NB4 (cell line): ENCODE measurements around the gene SLC12A4.
"Not testable (repeated sequence)": the region's sequence is repeated elsewhere in the genome, so short reads cannot be mapped to it uniquely, and the experiment has no call there.

Experiments used
- POLR2A ChIP-seq: IDR thresholded peaks from 2 replicates; pipeline ENCODE4 v1.6.1; 2011; ENCODE audit warnings: mild to moderate bottlenecking; ENCODE audit not compliant: insufficient read length; ENCODE audit errors: extremely low read depth
- TF ChIP-seq, protein P1 (sequence below): IDR thresholded peaks from one replicate; pipeline ENCODE4 v1.5.1; 2012; ENCODE audit warnings: low read depth, low read length

DNA sequence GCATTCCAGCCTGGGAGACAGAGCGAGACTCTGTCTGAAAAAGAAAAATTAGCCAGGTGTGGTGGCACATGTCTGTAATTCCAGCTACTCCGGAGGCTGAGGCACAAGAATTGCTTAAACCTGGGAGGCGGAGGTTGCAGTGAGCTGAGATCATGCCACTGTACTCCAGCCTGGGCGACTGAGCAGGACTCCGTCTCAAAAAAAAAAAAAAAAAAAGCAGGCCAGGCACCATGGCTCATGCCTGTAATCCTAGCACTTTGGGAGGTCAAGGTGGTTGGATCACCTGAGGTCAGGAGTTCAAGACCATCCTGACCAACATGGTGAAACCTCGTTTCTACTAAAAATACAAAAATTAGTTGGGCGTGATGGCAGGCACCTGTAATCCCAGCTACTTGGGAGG, 3.8 kb upstream of the SLC12A4 start:
- TF ChIP-seq, protein P1, sequence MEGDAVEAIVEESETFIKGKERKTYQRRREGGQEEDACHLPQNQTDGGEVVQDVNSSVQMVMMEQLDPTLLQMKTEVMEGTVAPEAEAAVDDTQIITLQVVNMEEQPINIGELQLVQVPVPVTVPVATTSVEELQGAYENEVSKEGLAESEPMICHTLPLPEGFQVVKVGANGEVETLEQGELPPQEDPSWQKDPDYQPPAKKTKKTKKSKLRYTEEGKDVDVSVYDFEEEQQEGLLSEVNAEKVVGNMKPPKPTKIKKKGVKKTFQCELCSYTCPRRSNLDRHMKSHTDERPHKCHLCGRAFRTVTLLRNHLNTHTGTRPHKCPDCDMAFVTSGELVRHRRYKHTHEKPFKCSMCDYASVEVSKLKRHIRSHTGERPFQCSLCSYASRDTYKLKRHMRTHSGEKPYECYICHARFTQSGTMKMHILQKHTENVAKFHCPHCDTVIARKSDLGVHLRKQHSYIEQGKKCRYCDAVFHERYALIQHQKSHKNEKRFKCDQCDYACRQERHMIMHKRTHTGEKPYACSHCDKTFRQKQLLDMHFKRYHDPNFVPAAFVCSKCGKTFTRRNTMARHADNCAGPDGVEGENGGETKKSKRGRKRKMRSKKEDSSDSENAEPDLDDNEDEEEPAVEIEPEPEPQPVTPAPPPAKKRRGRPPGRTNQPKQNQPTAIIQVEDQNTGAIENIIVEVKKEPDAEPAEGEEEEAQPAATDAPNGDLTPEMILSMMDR = not testable (repeated sequence)
- TF ChIP-seq POLR2A = not testable (repeated sequence)
